HUDEP-2 (cell line): ENCODE results near the gene ERMP1.
"Not testable (repeated sequence)": the region's sequence is repeated elsewhere in the genome, so short reads cannot be mapped to it uniquely, and the experiment has no call there.

ENCODE experiments used
- DNase-seq, 76 experiments: peaks; one replicate each; lab custom pipeline; 2025; ENCODE audit not compliant: unreplicated experiment in 76 of 76; lab: John Stamatoyannopoulos, UW

ERMP1 gene

GRCh38 chr9:5787220-5787619 is 45.7 kb downstream of the ERMP1 start:
- no peak for DNase-seq

GRCh38 chr9:5786370-5787127 is 46.4 kb downstream of the ERMP1 start:
- DNase-seq: no peak

GRCh38 chr9:5784526-5785315 is 48.2 kb downstream of the ERMP1 start:
- no peak for DNase-seq

GRCh38 chr9:5783982-5784381 is 48.9 kb downstream of the ERMP1 start:
- DNase-seq: no peak

GRCh38 chr9:5783420-5783819 is 49.5 kb downstream of the ERMP1 start:
- not testable (repeated sequence) for DNase-seq

GRCh38 chr9:5779705-5780218 is 53.2 kb downstream of the ERMP1 start:
- not testable (repeated sequence) for DNase-seq

- no peak for DNase-seq
These were observed 54.1 kb downstream of the ERMP1 start for GRCh38 chr9:5778805-5779204.

GRCh38 chr9:5773324-5773999 is 59.5 kb downstream of the ERMP1 start:
- DNase-seq: no peak

GRCh38 chr9:5767968-5768932 is 64.7 kb downstream of the ERMP1 start:
- no peak for DNase-seq

- DNase-seq: no peak
These were observed 68.6 kb downstream of the ERMP1 start for GRCh38 chr9:5764130-5764868.

- DNase-seq: no peak
These were observed 70.5 kb downstream of the ERMP1 start for GRCh38 chr9:5762421-5762820.

GRCh38 chr9:5760338-5760737 is 72.6 kb downstream of the ERMP1 start:
- DNase-seq: no peak

GRCh38 chr9:5756633-5757032 is 76.3 kb downstream of the ERMP1 start:
- DNase-seq: no peak

GRCh38 chr9:5750569-5750968 is 82.3 kb downstream of the ERMP1 start:
- DNase-seq: no peak

- no peak for DNase-seq
These were observed 83.6 kb downstream of the ERMP1 start for GRCh38 chr9:5749306-5749705.

GRCh38 chr9:5748438-5748837 is 84.5 kb downstream of the ERMP1 start:
- DNase-seq: no peak

GRCh38 chr9:5743109-5743508 is 89.8 kb downstream of the ERMP1 start:
- no peak for DNase-seq

GRCh38 chr9:5736563-5737346 is 96.2 kb downstream of the ERMP1 start:
- no peak for DNase-seq

- no peak for DNase-seq
These were observed 97.8 kb downstream of the ERMP1 start for GRCh38 chr9:5735072-5735471.
